ENCODE results near the gene ZFHX2. TPM values are rescaled to one million over a fixed set of nuclear protein-coding genes. Genes with fewer than 3 reads are reported as not detected.

Gene ZFHX2
- total and polyA plus RNA-seq, 2 of the 4 experiments (the other 2 are of a cell fraction), result 0.18 to 0.53 TPM

DNA sequence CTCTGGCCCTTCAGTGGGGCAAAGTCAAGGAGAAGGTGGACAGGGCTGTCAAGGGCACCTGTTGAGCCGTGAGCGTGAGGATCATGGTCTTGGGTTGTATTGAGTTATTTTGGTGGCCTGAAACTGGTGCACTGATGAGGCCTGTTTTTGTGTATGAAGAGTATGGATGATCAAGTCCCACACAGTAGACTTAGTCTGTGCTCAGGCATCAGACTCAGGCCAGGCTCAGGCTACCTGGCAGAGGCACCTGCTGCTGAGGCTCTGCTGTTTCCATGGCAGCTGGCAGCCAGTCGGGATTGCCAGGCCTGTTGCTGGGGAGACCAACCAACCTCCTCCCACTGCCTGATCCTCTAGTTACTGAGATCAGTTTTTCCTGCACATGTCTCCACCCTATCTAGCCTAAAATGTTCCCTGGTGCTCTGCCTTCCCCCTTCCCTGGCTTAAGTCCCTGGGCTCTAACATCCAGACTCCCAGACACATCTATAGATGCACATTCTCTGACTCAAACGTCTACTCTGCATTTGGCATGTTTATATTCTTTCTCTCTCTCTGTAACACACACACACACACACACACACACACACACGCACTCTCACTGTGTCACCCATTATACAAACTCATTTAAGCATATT is 21.9 kb upstream of the ZFHX2 start:
- Histone ChIP-seq H3K79me1 (ENCODE audit: low read depth in 1 of 2, low read length in 2 of 2) (no peaks in the 10 kb centered on the region), H3K27me3 (ENCODE audit: control insufficient read depth, insufficient read depth, low read length) (peaks cover 71% of the 10 kb centered on the region), H3K14ac (replicated peaks; ENCODE audit: low read depth, low read length) (no peak overlapping the region), H3K18ac (ENCODE audit: low read depth, low read length) (no peak overlapping the region), H3K4me3 (ENCODE audit: insufficient read depth, low read depth, low read length) (no peak overlapping the region), H3K23ac (ENCODE audit: low read depth, low read length) (no peak overlapping the region), H2BK20ac (ENCODE audit: low read depth, low read length) (no peak overlapping the region), H3K4me2 (ENCODE audit: low read depth, low read length) (no peak overlapping the region), H2AFZ (replicated peaks; ENCODE audit: low read length, poor library complexity) (no peak overlapping the region), H2BK5ac (ENCODE audit: low read depth, low read length, poor library complexity, severe bottlenecking) (no peak overlapping the region), H3K27ac (ENCODE audit: insufficient read depth, low read length) (no peak overlapping the region), H4K91ac (ENCODE audit: insufficient read depth, low read depth, low read length) (no peak overlapping the region), H2BK15ac (ENCODE audit: low read depth, low read length) (no peak overlapping the region), H3K4me1 (ENCODE audit: control insufficient read depth, insufficient read depth, low read length) (no peaks in the 10 kb centered on the region), H2BK120ac (ENCODE audit: low read depth, low read length) (no peak overlapping the region), H3K56ac (ENCODE audit: extremely low read depth, insufficient read depth, low read length) (no peak overlapping the region), H4K8ac (ENCODE audit: low read depth in 2 of 2, low read length in 2 of 2) (no peak overlapping the region), H3K9me3 (ENCODE audit: control insufficient read depth, insufficient read depth, low read length) (no peaks in the 10 kb centered on the region; the same call in 1 of the 2 replicates), H4K5ac (ENCODE audit: low read depth, low read length) (no peak overlapping the region), H2AK5ac (ENCODE audit: low read depth, low read length) (no peak overlapping the region), H3K9ac (ENCODE audit: low read depth, low read length) (no peak overlapping the region), H2AK9ac (replicated peaks; ENCODE audit: low read depth, low read length, poor library complexity) (no peak overlapping the region), H3K4ac (ENCODE audit: low read depth, low read length) (no peak overlapping the region), H3K36me3 (ENCODE audit: control insufficient read depth, insufficient read depth, low read length) (no peaks in the 10 kb centered on the region), H3K9me1 (ENCODE audit: insufficient read depth, low read length) (no peaks in the 10 kb centered on the region), H4K20me1 (ENCODE audit: insufficient read depth, low read length) (no peaks in the 10 kb centered on the region; the same call in 1 of the 2 replicates)
- intact Hi-C loops (cut with micrococcal nuclease) (no loop called here), in situ Hi-C loops (cut with MboI; ENCODE audit: low sequenced_read_pairs) (no loop called here), dilution Hi-C loops (cut with HindIII; ENCODE audit: low sequenced_read_pairs, unreplicated experiment) (no loop called here)
- BruUV-seq (replicated peaks), result no TSS peak
- CTCF ChIA-PET, result no interaction called here
- WGBS, 2 experiments (ENCODE audit: extremely low coverage in 2 of 2, insufficient read length in 1 of 2), result 33% methylated on average over 4 of the region's 5 CpGs; no CpG with 5 or more reads in 1 of the 2 experiments
- DNase-seq (no peak), ATAC-seq (ENCODE audit: low read depth) (no peak)
- TF ChIP-seq POLR2A (IDR thresholded peaks at IDR 0.05; ENCODE audit: low read depth, low read length) (no peak), MXI1 (IDR thresholded peaks at IDR 0.05; ENCODE audit: borderline replicate concordance, low read depth, low read length) (no peak), FOS (IDR thresholded peaks at IDR 0.05; ENCODE audit: low read depth, low read length) (no peak), CEBPB (IDR thresholded peaks at IDR 0.05; ENCODE audit: low read depth, low read length) (no peak), MAFK (IDR thresholded peaks at IDR 0.05; ENCODE audit: low read depth, low read length) (no peak), RCOR1 (IDR thresholded peaks at IDR 0.05; ENCODE audit: insufficient replicate concordance, low read length) (no peak), BHLHE40 (IDR thresholded peaks at IDR 0.05; ENCODE audit: low read depth, low read length) (no peak), CHD1 (IDR thresholded peaks at IDR 0.05; ENCODE audit: low read depth, low read length) (no peak), MAZ (IDR thresholded peaks at IDR 0.05; ENCODE audit: borderline replicate concordance, low read depth, low read length) (no peak), SMC3 (IDR thresholded peaks at IDR 0.05; ENCODE audit: low read depth, low read length) (no peak), RFX5 (IDR thresholded peaks at IDR 0.05; ENCODE audit: low read depth, low read length) (no peak), NFE2L2 (IDR thresholded peaks at IDR 0.05; ENCODE audit: low read depth, low read length) (no peak), RAD21 (IDR thresholded peaks at IDR 0.05; ENCODE audit: low read length) (no peak)
- TF ChIP-seq, protein P1, sequence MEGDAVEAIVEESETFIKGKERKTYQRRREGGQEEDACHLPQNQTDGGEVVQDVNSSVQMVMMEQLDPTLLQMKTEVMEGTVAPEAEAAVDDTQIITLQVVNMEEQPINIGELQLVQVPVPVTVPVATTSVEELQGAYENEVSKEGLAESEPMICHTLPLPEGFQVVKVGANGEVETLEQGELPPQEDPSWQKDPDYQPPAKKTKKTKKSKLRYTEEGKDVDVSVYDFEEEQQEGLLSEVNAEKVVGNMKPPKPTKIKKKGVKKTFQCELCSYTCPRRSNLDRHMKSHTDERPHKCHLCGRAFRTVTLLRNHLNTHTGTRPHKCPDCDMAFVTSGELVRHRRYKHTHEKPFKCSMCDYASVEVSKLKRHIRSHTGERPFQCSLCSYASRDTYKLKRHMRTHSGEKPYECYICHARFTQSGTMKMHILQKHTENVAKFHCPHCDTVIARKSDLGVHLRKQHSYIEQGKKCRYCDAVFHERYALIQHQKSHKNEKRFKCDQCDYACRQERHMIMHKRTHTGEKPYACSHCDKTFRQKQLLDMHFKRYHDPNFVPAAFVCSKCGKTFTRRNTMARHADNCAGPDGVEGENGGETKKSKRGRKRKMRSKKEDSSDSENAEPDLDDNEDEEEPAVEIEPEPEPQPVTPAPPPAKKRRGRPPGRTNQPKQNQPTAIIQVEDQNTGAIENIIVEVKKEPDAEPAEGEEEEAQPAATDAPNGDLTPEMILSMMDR (conservative IDR thresholded peaks at IDR 0.05; ENCODE audit: low read depth, low read length), result no peak
- TF ChIP-seq, protein P2, sequence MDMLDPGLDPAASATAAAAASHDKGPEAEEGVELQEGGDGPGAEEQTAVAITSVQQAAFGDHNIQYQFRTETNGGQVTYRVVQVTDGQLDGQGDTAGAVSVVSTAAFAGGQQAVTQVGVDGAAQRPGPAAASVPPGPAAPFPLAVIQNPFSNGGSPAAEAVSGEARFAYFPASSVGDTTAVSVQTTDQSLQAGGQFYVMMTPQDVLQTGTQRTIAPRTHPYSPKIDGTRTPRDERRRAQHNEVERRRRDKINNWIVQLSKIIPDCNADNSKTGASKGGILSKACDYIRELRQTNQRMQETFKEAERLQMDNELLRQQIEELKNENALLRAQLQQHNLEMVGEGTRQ (IDR thresholded peaks at IDR 0.05; ENCODE audit: low read depth, low read length), result no peak
- TF ChIP-seq, protein P3, sequence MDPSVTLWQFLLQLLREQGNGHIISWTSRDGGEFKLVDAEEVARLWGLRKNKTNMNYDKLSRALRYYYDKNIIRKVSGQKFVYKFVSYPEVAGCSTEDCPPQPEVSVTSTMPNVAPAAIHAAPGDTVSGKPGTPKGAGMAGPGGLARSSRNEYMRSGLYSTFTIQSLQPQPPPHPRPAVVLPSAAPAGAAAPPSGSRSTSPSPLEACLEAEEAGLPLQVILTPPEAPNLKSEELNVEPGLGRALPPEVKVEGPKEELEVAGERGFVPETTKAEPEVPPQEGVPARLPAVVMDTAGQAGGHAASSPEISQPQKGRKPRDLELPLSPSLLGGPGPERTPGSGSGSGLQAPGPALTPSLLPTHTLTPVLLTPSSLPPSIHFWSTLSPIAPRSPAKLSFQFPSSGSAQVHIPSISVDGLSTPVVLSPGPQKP (IDR thresholded peaks at IDR 0.05; ENCODE audit: borderline replicate concordance, low read depth, low read length), result no peak
- POLR2A ChIA-PET (ENCODE audit: unreplicated experiment), result no interaction called here
